ENCODE results near the gene GULP1.
"Not testable (repeated sequence)": the region's sequence is repeated elsewhere in the genome, so short reads cannot be mapped to it uniquely, and the experiment has no call there.

GULP1 gene

GRCh38 chr2:188297978-188298377, 6.3 kb downstream of the GULP1 start:
- DNase-seq (ENCODE audit: low read depth): no peak
- H3K4me3 ChIP-seq (ENCODE audit: control insufficient read depth, low read depth, low read length): no peak overlapping the region
- TF ChIP-seq, protein P1, sequence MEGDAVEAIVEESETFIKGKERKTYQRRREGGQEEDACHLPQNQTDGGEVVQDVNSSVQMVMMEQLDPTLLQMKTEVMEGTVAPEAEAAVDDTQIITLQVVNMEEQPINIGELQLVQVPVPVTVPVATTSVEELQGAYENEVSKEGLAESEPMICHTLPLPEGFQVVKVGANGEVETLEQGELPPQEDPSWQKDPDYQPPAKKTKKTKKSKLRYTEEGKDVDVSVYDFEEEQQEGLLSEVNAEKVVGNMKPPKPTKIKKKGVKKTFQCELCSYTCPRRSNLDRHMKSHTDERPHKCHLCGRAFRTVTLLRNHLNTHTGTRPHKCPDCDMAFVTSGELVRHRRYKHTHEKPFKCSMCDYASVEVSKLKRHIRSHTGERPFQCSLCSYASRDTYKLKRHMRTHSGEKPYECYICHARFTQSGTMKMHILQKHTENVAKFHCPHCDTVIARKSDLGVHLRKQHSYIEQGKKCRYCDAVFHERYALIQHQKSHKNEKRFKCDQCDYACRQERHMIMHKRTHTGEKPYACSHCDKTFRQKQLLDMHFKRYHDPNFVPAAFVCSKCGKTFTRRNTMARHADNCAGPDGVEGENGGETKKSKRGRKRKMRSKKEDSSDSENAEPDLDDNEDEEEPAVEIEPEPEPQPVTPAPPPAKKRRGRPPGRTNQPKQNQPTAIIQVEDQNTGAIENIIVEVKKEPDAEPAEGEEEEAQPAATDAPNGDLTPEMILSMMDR (IDR thresholded peaks at IDR 0.05; ENCODE audit: control insufficient read depth, insufficient read depth, low read depth, low read length, missing control alignments): no peak

GRCh38 chr2:188298937-188299371, 7.3 kb downstream of the GULP1 start:
- DNase-seq (ENCODE audit: low read depth); H3K4me3 ChIP-seq (ENCODE audit: control insufficient read depth, low read depth, low read length): not testable (repeated sequence)

GRCh38 chr2:188303363-188304031, 11.8 kb downstream of the GULP1 start:
- TF ChIP-seq, protein P1 (IDR thresholded peaks at IDR 0.05; ENCODE audit: control insufficient read depth, insufficient read depth, low read depth, low read length, missing control alignments): no peak
- H3K4me3 ChIP-seq (ENCODE audit: control insufficient read depth, low read depth, low read length): no peak overlapping the region
- no peak for DNase-seq (ENCODE audit: low read depth)

GRCh38 chr2:188305271-188305670, 13.6 kb downstream of the GULP1 start:
- no peak for DNase-seq (ENCODE audit: low read depth)
- TF ChIP-seq, protein P1 (IDR thresholded peaks at IDR 0.05; ENCODE audit: control insufficient read depth, insufficient read depth, low read depth, low read length, missing control alignments): no peak

GRCh38 chr2:188306271-188306670, 14.6 kb downstream of the GULP1 start:
- TF ChIP-seq, protein P1 (IDR thresholded peaks at IDR 0.05; ENCODE audit: control insufficient read depth, insufficient read depth, low read depth, low read length, missing control alignments): no peak

More at GRCh38 chr2:188305271-188305670, 13.6 kb downstream of the GULP1 start:
- no peak overlapping the region for H3K4me3 ChIP-seq (ENCODE audit: control insufficient read depth, low read depth, low read length)

DNA sequence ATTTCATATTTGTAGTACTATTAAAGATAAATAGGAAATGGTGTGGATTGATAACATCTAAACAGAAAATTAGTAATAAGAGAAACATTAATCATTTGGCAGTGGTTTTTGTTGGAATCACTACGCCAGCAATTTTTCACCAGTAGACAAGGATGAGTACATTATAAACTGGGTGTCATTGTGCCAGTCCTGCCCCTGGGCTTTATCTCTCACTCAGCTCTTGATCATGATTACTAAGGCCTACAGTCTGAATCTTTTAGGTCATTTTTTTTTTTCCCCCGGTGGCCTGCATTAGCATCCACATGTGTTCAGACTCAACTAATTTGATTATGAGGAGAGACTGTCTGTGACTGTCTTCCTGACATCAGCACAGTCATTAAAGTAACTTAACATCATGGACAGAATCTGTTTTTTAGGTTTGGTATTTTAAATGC, 16.2 kb downstream of the GULP1 start:
- DNase-seq (ENCODE audit: low read depth): no peak
- TF ChIP-seq, protein P1 (IDR thresholded peaks at IDR 0.05; ENCODE audit: control insufficient read depth, insufficient read depth, low read depth, low read length, missing control alignments): no peak
- no peak overlapping the region for H3K4me3 ChIP-seq (ENCODE audit: control insufficient read depth, low read depth, low read length)

More at GRCh38 chr2:188306271-188306670, 14.6 kb downstream of the GULP1 start:
- H3K4me3 ChIP-seq (ENCODE audit: control insufficient read depth, low read depth, low read length): no peak overlapping the region
- no peak for DNase-seq (ENCODE audit: low read depth)

- no peak overlapping the region for H3K4me3 ChIP-seq (ENCODE audit: control insufficient read depth, low read depth, low read length)
- DNase-seq (ENCODE audit: low read depth): no peak
- TF ChIP-seq, protein P1 (IDR thresholded peaks at IDR 0.05; ENCODE audit: control insufficient read depth, insufficient read depth, low read depth, low read length, missing control alignments): no peak
These were observed 16.8 kb downstream of the GULP1 start for GRCh38 chr2:188308483-188308882.
